Caco-2 (cell line): ENCODE measurements around the gene RAB37. TPM values are rescaled to one million over a fixed set of nuclear protein-coding genes. Genes with fewer than 3 reads are reported as not detected.

Experiments
- BruUV-seq: library from RNA; stranded (reverse); fragments of 400-500 nt; replicated peaks from 2 replicates; lab custom pipeline; 2021; lab: Mats Ljungman, UMichigan
- CTCF ChIA-PET: fragments of 300-600 bp; sonication (Branson Sonifier 250); formaldehyde crosslinking; loops from one replicate; lab custom pipeline; 2022; ENCODE audit warnings: antibody characterized with exemption; lab: Charles Lee
- POLR2A ChIA-PET: fragments of 300-600 bp; sonication (Branson Sonifier 250); formaldehyde crosslinking; loops from one replicate; lab custom pipeline; 2022; ENCODE audit warnings: antibody characterized with exemption; lab: Charles Lee
- DNase-seq, 2 experiments: peaks; one replicate each; pipeline versions ENCODE4 v3.0.0 to v3.0.0-alpha.2; 2020 to 2022
- H3K27me3 ChIP-seq: replicated peaks from 2 replicates; pipeline ENCODE4 v1.6.0; 2011; ENCODE audit warnings: low read length; ENCODE audit not compliant: control insufficient read depth, insufficient read depth
- H3K36me3 ChIP-seq: 2 replicates; pipeline ENCODE4 v1.5.1; 2011; ENCODE audit warnings: low read length; ENCODE audit not compliant: control insufficient read depth, insufficient read depth
- H3K4me1 ChIP-seq: fragments of 250-450 bp; sonication (Bioruptor Pico); 2 replicates; pipeline ENCODE4 v1.5.1; 2020; ENCODE audit warnings: mild to moderate bottlenecking
- H3K4me3 ChIP-seq: 2 replicates; pipeline ENCODE4 v1.5.1; 2011; ENCODE audit warnings: low read depth, mild to moderate bottlenecking, control low read depth, low read length
- H3K9me3 ChIP-seq: fragments of 250-450 bp; sonication (Bioruptor Pico); 2 replicates; pipeline ENCODE4 v1.5.1; 2020; ENCODE audit warnings: mild to moderate bottlenecking, moderate library complexity
- H3K27ac Mint-ChIP-seq: one replicate; pipeline ENCODE4 v1.8.0; 2022; ENCODE audit warnings: mixed read lengths; ENCODE audit not compliant: unreplicated experiment
- H3K27me3 Mint-ChIP-seq: one replicate; pipeline ENCODE4 v1.8.0; 2022; ENCODE audit warnings: mixed read lengths; ENCODE audit not compliant: insufficient read depth, unreplicated experiment
- H3K36me3 Mint-ChIP-seq: one replicate; pipeline ENCODE4 v1.8.0; 2022; ENCODE audit warnings: mild to moderate bottlenecking, mixed read lengths; ENCODE audit not compliant: insufficient read depth, unreplicated experiment
- H3K4me1 Mint-ChIP-seq: one replicate; pipeline ENCODE4 v1.8.0; 2022; ENCODE audit warnings: low read depth, mixed read lengths; ENCODE audit not compliant: unreplicated experiment
- H3K4me3 Mint-ChIP-seq: one replicate; pipeline ENCODE4 v1.8.0; 2022; ENCODE audit warnings: mild to moderate bottlenecking, moderate library complexity, mixed read lengths; ENCODE audit not compliant: unreplicated experiment
- H3K9me3 Mint-ChIP-seq: one replicate; pipeline ENCODE4 v1.8.0; 2022; ENCODE audit warnings: mixed read lengths; ENCODE audit not compliant: unreplicated experiment
- CTCF ChIP-seq, 2 experiments: fragments of 200-600 bp in 1 of 2; IDR thresholded peaks; 1 replicate in 1 of 2; 2 replicates in 1 of 2; pipeline versions ENCODE4 v1.5.1 to v1.8.0; 2011 to 2022; ENCODE audit warnings: antibody characterized with exemption in 1 of 2, control low read depth in 1 of 2, inconsistent platforms in 1 of 2, low read depth in 1 of 2, low read length in 1 of 2, mild to moderate bottlenecking in 1 of 2, moderate library complexity in 1 of 2; ENCODE audit not compliant: insufficient read depth in 1 of 2, severe bottlenecking in 1 of 2, unreplicated experiment in 1 of 2
- intact Hi-C: fragments of 100-400 bp; cut with micrococcal nuclease; formaldehyde crosslinking; loops from one replicate; pipeline ENCODE4 v1.10.0; 2022; ENCODE audit not compliant: unreplicated experiment
- total RNA-seq: library from RNA; stranded (reverse); gene quantifications from 2 replicates; pipeline ENCODE4 v1.2.3, GENCODE V29; 2022

The RAB37 gene
- total RNA-seq, 1 experiment from 2014 or later, result 12.3 TPM

- POLR2A ChIA-PET, result interaction anchor here (0.6 to 2.4 kb wide), 9 partner anchors 10 to 359 kb away, joined by 3 to 40 read pairs (median 8); partner anchors contain the start of genes FDXR, NAT9 and RAB37
- H3K27ac Mint-ChIP-seq, result peak overlapping the region; percentile 87
- CTCF ChIA-PET, result interaction anchor here (0.7 to 8.1 kb wide), 10 partner anchors 9 to 775 kb away, joined by 3 to 102 read pairs (median 10); partner anchors contain the start of genes NAT9 and RAB37
- H3K36me3 Mint-ChIP-seq, result peaks cover 54% of the 10 kb centered on the region
- Histone ChIP-seq H3K27me3 (no peaks in the 10 kb centered on the region), H3K36me3 (peaks cover 8% of the 10 kb centered on the region; the same call in 1 of the 2 replicates), H3K9me3 (no peaks in the 10 kb centered on the region), H3K4me1 (peaks cover 59% of the 10 kb centered on the region), H3K4me3 (peak overlapping the region; percentile 99)
- H3K9me3 Mint-ChIP-seq, result peaks cover 10% of the 10 kb centered on the region
- H3K4me1 Mint-ChIP-seq, result peaks cover 45% of the 10 kb centered on the region
- intact Hi-C loops, result no loop called here
- no peak for TF ChIP-seq CTCF (IDR thresholded peaks at IDR 0.05; ENCODE audit: insufficient read depth in 1 of 2, low read depth in 1 of 2, low read length in 1 of 2, severe bottlenecking in 1 of 2, unreplicated experiment in 1 of 2)
- DNase-seq, result no peak
- BruUV-seq, result no TSS peak
- peak overlapping the region; percentile 98 for H3K4me3 Mint-ChIP-seq
- H3K27me3 Mint-ChIP-seq, result no peaks in the 10 kb centered on the region
Observed at GRCh38 chr17:74750039-74750326, 12.9 kb downstream of the RAB37 start.

- peak overlapping the region; percentile 87 for H3K27ac Mint-ChIP-seq
- no peaks in the 10 kb centered on the region for H3K27me3 ChIP-seq
- H3K4me1 ChIP-seq, result peaks cover 54% of the 10 kb centered on the region
- H3K27me3 Mint-ChIP-seq, result no peaks in the 10 kb centered on the region
- peaks cover 49% of the 10 kb centered on the region for H3K4me1 Mint-ChIP-seq
- BruUV-seq, result no TSS peak
- no peaks in the 10 kb centered on the region for H3K9me3 ChIP-seq
- peaks cover 8% of the 10 kb centered on the region; the same call in 1 of the 2 replicates for H3K36me3 ChIP-seq
- ChIA-PET POLR2A (interaction anchor here (0.6 to 2.4 kb wide), 9 partner anchors 9 to 359 kb away, joined by 3 to 40 read pairs (median 8); partner anchors contain the start of genes CDR2L, NAT9 and RAB37), CTCF (interaction anchor here (0.7 to 8.1 kb wide), 9 partner anchors 8 to 774 kb away, joined by 6 to 102 read pairs (median 13); partner anchors contain the start of genes NAT9 and RAB37)
- peaks cover 10% of the 10 kb centered on the region for H3K9me3 Mint-ChIP-seq
- intact Hi-C loops, result no loop called here
- H3K36me3 Mint-ChIP-seq, result peaks cover 59% of the 10 kb centered on the region
- H3K4me3 ChIP-seq, result peak overlapping the region; percentile 99
- peak in 1 of 2 experiments; percentile 3 for TF ChIP-seq CTCF (IDR thresholded peaks at IDR 0.05; ENCODE audit: insufficient read depth in 1 of 2, low read depth in 1 of 2, low read length in 1 of 2, severe bottlenecking in 1 of 2, unreplicated experiment in 1 of 2)
- peak in 1 of 2 experiments; percentile 55 for DNase-seq
- peak overlapping the region; percentile 98 for H3K4me3 Mint-ChIP-seq
Observed at GRCh38 chr17:74750327-74751069, 13.4 kb downstream of the RAB37 start.

GRCh38 chr17:74752415-74752814 is 15.4 kb downstream of the RAB37 start:
- no peak overlapping the region for H3K4me3 ChIP-seq
- H3K36me3 ChIP-seq, result peaks cover 8% of the 10 kb centered on the region
- Mint-ChIP-seq H3K4me1 (peaks cover 40% of the 10 kb centered on the region), H3K4me3 (peak overlapping the region; percentile 46), H3K9me3 (peaks cover 10% of the 10 kb centered on the region), H3K27me3 (no peaks in the 10 kb centered on the region), H3K36me3 (peaks cover 59% of the 10 kb centered on the region), H3K27ac (peak overlapping the region; percentile 88)
- intact Hi-C loops, result no loop called here
- H3K4me1 ChIP-seq, result peaks cover 40% of the 10 kb centered on the region
- ChIA-PET POLR2A (interaction anchor here (0.5 kb wide), 1 partner anchor 182 kb away, joined by 13 read pairs; no protein-coding TSS in a partner anchor), CTCF (interaction anchor here (0.9 kb wide), 1 partner anchor 95 kb away, joined by 3 read pairs; no protein-coding TSS in a partner anchor)
- no peak for DNase-seq
- TF ChIP-seq CTCF (IDR thresholded peaks at IDR 0.05; ENCODE audit: insufficient read depth in 1 of 2, low read depth in 1 of 2, low read length in 1 of 2, severe bottlenecking in 1 of 2, unreplicated experiment in 1 of 2), result no peak
- H3K9me3 ChIP-seq, result no peaks in the 10 kb centered on the region
- BruUV-seq, result no TSS peak
- no peaks in the 10 kb centered on the region for H3K27me3 ChIP-seq
